NCI-H1105 (cell line): ENCODE measurements around the gene TTC12.

Experiments used
- DNase-seq: peaks from one replicate; lab custom pipeline; 2025; lab: John Stamatoyannopoulos, UW

The TTC12 gene, protein sequence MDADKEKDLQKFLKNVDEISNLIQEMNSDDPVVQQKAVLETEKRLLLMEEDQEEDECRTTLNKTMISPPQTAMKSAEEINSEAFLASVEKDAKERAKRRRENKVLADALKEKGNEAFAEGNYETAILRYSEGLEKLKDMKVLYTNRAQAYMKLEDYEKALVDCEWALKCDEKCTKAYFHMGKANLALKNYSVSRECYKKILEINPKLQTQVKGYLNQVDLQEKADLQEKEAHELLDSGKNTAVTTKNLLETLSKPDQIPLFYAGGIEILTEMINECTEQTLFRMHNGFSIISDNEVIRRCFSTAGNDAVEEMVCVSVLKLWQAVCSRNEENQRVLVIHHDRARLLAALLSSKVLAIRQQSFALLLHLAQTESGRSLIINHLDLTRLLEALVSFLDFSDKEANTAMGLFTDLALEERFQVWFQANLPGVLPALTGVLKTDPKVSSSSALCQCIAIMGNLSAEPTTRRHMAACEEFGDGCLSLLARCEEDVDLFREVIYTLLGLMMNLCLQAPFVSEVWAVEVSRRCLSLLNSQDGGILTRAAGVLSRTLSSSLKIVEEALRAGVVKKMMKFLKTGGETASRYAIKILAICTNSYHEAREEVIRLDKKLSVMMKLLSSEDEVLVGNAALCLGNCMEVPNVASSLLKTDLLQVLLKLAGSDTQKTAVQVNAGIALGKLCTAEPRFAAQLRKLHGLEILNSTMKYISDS

GRCh38 chr11:113314389-113315301, at the start of gene TTC12:
TTC12 (plus strand) TSS chr11:113314583; CDS start chr11:113316258, 1,675 bp downstream.
- DNase-seq: peak; percentile 95

DNA sequence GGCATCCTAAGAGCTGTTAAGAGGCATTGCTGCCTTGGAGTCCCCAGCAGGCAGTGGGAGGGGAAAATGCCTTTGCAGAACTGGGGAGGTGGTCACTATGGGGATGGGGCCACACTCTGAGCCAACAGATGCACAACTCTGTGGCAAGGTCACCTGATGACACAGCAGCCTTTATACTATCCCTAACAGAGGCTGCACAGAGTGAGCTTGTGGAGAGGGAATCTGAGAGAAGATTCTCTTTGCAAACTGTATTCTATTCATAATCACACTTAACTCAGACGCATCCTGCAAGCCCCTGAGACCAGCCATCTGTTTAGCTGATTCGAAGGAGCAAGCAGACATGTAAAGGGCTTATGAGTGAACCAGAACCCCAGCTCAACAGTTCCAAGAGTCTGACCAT, 49.0 kb upstream of the TTC12 start:
- no peak for DNase-seq

DNA sequence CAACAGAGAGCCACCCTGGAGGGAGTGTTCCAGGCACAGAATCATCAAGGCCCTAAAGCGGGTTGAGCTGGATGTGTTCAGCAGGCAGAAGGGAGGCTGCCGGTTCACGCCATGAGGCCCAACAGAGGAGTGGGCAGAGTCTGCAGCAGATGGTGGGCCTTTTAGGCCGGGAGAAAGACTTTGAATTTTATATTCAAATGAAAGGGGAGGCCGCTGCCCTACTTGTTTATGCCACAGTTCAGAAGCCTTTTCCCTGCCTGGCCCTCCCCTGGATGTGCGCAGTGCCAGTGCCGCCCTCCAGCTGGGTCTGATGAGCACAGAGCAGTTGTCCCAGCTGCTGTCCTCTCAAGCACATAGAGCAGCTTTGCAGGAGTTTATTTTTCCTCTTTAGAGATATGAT, 46.9 kb upstream of the TTC12 start:
- DNase-seq: no peak

- DNase-seq: no peak
These were observed 45.3 kb upstream of the TTC12 start for GRCh38 chr11:113269096-113269495.

GRCh38 chr11:113269636-113270035, 44.7 kb upstream of the TTC12 start:
- DNase-seq: no peak

DNA sequence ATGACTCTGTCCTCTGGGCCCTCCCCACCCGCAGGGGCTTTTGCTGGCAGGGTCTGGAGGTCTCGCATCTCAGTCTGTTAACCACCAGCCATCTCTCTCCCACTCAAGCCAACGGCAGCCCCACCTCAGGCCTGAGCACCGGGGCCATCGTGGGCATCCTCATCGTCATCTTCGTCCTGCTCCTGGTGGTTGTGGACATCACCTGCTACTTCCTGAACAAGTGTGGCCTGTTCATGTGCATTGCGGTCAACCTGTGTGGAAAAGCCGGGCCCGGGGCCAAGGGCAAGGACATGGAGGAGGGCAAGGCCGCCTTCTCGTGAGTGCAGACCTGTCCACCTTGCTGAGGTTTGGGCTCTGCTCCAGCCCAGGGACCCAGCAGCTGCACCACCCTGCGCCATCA, 44.3 kb upstream of the TTC12 start:
- DNase-seq: no peak

DNA sequence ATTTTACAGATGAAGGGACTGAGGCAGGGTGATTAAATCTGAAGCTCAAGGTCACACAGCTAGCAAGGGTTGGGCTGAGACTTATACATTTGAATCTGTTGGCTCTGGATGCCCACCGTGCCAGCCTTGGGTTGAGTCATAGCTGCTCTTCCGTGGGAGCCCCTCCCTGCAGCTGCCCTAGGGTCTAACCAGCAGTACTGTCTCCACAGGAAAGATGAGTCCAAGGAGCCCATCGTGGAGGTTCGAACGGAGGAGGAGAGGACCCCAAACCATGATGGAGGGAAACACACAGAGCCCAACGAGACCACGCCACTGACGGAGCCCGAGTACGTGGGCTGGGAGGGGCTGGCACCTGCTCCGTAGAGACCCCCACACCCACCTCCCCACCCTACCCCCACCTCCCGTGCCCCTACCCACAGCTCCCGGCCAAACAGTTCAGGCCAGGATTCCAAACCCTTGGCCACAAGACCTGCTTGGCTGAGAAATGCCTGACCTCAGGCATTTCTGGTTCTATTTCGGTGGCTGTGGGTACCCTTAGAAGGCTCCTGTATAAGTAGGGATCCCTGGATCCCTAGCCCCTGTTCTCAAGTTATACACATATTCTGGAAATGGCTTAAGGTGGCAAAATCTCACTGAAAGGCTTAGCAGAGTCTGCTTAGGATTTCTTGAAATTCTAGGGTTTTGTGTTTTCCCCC, 42.7 kb upstream of the TTC12 start:
- DNase-seq: no peak

- no peak for DNase-seq
These were observed 42.1 kb upstream of the TTC12 start for GRCh38 chr11:113272281-113272680.

- no peak for DNase-seq
These were observed 41.3 kb upstream of the TTC12 start for GRCh38 chr11:113272927-113273615.

GRCh38 chr11:113273720-113274119, 40.7 kb upstream of the TTC12 start:
- DNase-seq: no peak

DNA sequence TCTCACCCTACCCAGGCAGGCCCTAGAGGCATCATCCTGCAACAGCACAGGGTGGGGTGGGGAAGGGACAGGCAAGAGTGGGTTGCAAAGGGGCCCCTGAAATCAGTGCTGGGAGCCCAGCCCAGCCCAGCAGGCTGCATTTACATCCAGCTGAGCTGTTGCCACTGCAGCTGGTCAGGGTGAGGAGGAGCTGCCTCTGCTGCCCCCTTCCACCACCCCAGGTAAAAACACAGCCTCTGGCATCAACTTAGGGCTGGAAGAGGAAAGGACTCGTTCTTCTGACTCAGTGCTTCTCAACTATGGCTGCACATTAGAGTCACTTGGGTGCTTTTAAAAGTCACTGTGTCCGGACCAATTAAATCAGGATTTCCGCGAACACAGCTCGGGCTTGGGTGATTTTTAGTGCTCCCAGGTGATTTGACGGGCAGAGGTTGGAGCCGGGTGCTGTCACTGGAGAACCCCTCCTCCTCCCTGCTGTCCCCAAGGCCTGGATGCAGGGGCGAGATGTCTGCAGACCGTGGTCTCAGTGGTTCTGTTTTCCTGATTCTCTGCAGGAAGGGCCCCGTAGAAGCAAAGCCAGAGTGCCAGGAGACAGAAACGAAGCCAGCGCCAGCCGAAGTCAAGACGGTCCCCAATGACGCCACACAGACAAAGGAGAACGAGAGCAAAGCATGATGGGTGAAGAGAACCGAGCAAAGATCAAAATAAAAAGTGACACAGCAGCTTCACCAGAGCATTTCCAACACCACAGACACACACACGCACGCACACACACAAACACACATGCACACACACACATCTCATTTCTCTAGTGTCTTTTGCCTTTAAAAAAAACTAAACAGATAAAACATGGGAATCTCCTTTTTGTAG, 39.4 kb upstream of the TTC12 start:
- DNase-seq: no peak

- DNase-seq: no peak
These were observed 38.8 kb upstream of the TTC12 start for GRCh38 chr11:113275602-113276001.

DNA sequence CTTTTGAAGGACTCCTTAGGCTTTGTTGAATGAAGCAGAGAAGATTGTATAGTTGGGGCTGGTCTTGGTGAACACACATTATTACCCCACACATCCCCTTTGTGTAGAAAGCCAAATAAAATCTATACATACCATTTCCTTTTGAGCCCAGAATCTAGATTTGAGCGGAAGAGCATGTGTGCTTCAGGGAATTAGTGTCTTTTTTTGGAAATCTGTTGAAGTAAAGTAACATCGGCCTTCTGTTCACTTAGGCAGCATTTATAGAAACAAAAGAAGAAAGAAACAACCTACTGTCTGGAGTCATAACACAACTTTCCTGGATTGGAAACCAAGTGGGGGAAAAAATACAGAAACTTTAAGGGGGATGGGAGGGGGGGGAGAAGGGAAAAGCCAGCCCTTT, 37.9 kb upstream of the TTC12 start:
- no peak for DNase-seq

DNA sequence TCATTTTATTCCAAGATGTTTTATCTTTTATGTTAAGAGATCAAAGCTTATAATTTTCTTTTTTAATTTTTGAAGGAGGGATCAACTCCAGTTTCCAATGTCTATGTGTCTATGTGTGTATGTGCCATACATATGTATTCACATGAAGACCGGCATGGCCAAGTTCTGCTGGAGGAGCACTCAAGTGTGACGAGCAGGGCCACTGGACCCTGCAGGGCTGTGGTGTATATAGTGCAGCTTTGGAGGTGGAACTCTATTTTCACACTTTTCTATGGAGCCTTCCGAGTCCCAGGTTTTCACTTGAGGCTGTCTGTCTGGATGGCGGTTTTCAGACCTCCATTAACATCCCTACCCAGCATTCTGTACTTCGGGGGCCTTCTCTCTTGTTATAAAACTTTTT, 36.5 kb upstream of the TTC12 start:
- DNase-seq: no peak

DNA sequence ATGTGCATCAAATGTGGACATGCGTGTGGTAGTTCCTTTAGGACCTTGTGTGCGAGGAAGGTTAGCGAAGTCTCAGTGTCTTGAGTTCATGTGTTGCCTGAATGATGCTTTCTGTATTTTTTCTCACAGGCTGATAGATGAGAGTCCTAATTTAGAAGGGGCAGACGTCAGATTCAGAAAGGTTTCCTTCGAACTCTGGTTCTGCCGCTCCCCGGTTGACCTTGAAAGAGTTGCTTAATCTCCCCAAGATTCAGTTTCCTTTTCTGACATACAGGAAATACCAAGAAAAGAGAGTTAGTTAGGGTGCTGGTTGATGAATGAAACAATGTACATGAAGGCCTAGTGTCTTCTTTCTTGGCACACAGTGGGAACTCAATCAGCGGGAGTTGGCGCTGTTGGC, 35.9 kb upstream of the TTC12 start:
- no peak for DNase-seq

- no peak for DNase-seq
These were observed 35.5 kb upstream of the TTC12 start for GRCh38 chr11:113278925-113279324.

GRCh38 chr11:113279591-113279990, 34.8 kb upstream of the TTC12 start:
- DNase-seq: no peak

- DNase-seq: no peak
These were observed 33.2 kb upstream of the TTC12 start for GRCh38 chr11:113281052-113281725.

DNA sequence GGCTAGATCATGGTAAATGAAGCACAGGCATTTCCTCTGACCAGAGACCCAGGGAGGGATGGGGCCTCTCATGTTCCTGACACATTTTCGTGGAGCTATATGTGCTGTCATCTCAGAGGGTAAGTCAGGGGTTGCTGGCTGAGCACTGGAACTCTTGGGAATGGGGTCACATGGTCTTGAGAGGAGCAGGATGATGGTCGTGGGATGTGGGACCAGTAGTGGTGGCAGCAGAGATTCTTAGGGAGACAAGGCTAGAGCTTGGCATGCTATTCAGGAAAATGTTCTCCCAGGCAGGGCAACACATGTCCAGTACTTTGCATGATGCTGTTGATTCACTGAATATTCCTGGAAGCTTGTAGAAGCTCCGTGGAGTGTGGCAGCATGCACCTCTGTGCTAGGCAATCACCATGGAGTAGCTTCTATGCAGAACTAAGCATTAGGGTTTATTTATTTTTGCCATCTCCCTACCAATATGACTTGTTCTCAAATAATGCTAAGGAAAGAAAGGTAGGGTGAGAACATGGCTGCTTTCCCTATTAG, 31.4 kb upstream of the TTC12 start:
- no peak for DNase-seq
